Dedifferentiated amniotic fluid mesenchymal stem cell (primary cell): ENCODE results near the gene RAB9B.
A peak's percentile ranks its signal among the peaks of the same experiment; 100 is the strongest.

Source experiments
- DNase-seq: peaks from one replicate; pipeline ENCODE4 v3.0.0-alpha.2; 2016; ENCODE audit errors: extremely low spot score

RAB9B gene

GRCh38 chrX:103811858-103812257 lies 20.2 kb downstream of the RAB9B start:
- DNase-seq, result no peak

- DNase-seq, result no peak
Observed at GRCh38 chrX:103806862-103807474, 25.1 kb downstream of the RAB9B start.

- no peak for DNase-seq
Observed at GRCh38 chrX:103805860-103806259, 26.2 kb downstream of the RAB9B start.

- DNase-seq, result no peak
Observed at GRCh38 chrX:103800318-103800717, 31.7 kb downstream of the RAB9B start.

GRCh38 chrX:103797691-103798090 lies 34.4 kb downstream of the RAB9B start:
- no peak for DNase-seq

GRCh38 chrX:103794119-103794518 lies 37.9 kb downstream of the RAB9B start:
- no peak for DNase-seq

DNA sequence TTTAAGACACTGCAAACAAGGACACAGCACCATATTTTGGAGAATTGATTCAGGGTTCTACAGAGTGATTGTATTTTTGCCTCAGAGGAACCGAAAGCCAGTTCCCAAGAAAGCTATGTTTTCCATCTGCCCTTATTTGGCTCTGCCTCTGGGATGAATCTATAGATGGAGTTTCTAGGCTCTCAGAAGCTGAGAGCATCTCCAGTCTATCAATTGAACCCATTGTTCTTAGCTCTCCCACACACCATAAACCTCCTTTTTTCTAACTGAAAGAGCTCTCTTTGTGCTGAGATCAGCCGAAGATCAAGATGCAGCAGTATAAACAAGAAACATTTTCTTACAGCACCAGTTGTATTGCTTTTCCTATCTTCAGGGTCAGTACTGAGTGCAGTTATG lies 38.5 kb downstream of the RAB9B start:
- no peak for DNase-seq

DNA sequence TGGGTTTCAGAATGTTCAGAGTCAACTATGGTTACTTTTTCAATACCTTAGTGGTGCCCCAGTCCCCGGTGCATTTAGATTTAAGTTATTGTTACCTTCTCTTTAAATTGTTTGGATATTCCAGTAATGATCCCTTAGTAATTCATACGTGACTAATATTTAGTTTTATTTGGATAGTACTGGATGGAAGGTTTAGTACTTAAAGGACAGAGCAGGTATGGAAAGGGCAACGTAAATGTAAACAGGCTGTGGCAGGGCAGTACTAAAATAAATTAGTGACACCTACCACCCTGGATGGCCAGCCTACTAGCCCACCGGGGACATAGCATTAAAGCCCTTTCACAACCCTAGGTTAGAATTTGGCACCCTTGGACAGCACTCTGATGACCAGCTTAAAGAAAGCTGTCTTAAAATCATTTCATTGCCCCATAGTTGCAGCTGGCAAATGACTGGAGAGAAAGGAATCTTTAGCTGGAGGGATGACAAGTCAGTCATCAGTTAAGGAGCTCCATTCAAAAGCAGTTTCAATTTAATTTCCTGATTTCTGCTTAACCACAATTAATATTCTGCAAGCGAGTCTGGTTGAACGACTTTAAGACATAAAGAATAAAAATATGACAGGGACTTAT lies 39.0 kb downstream of the RAB9B start:
- DNase-seq, result peak; percentile 66

DNA sequence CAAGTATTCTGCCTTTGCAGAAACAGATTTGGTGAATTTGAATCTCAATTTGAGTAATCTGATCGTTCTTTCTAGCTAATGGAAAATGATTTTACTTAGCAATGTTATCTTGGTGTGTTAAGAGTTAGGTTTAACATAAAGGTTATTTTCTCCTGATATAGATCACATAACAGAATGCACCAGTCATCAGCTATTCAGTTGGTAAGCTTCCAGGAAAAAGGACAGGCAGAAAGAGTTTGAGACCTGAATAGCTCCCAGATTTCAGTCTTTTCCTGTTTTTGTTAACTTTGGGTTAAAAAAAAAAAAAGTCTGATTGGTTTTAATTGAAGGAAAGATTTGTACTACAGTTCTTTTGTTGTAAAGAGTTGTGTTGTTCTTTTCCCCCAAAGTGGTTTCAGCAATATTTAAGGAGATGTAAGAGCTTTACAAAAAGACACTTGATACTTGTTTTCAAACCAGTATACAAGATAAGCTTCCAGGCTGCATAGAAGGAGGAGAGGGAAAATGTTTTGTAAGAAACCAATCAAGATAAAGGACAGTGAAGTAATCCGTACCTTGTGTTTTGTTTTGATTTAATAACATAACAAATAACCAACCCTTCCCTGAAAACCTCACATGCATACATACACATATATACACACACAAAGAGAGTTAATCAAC lies 40.1 kb downstream of the RAB9B start:
- no peak for DNase-seq

- DNase-seq, result no peak
Observed at GRCh38 chrX:103791228-103791627, 40.8 kb downstream of the RAB9B start.

- DNase-seq, result no peak
Observed at GRCh38 chrX:103789004-103789403, 43.1 kb downstream of the RAB9B start.

DNA sequence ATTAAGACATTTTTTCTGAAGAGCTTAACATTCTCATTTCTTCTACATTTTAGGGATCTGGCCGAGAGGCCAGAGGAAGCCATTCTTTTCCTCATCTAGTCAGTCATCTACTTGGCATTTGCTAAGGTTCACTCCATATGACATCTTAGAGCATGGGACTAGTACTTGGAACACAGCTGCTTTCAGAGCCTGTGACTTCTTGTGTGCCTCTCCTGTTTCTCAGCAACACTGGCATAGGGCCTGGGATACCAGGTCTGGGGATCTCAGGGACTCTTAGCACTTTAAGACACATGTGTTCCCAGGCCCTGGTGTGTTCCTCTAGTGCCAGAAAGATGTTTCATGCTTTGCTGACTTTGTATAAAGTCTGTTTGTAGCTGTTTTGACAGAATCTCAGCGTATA lies 48.1 kb downstream of the RAB9B start:
- no peak for DNase-seq

DNA sequence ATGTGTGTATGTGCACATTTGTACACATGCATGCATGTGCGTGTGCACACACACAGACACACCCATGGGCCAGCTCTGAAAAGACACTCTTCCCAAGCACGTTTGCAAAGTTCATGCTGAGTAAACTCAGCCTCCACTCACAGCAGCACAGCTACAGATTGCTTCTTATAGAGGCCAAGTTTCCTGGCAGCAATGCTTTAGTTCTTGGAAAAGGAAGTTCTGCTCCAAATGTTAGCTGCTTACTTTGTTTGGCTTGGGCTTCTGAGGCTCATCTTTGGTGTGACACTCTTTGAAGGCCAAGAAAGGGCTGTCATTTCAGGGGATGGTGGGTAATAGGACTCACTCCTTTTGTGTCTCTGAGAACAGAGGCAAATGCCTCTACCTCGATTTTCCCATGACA lies 48.9 kb downstream of the RAB9B start:
- no peak for DNase-seq

DNA sequence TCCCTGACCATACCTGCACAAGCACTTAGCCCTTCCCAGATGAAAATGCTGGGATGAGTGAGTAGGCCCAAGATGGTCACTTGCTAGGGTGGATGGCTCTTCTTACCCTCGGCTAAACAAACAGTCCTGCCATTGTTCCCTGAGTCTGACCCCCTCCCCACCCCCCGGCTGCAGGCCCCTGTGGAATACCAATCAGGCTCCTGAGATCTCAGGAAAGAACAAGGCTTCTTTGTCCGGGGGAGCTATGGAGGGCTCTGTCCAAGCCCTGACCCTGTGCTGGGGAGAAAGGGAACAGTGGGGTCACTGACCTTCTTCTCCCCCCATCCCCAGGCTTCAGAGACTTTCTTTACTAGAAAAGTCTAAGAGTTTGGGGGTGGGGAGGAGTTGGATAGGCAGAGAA lies 49.4 kb downstream of the RAB9B start:
- no peak for DNase-seq

- DNase-seq, result no peak
Observed at GRCh38 chrX:103781706-103782105, 50.4 kb downstream of the RAB9B start.

DNA sequence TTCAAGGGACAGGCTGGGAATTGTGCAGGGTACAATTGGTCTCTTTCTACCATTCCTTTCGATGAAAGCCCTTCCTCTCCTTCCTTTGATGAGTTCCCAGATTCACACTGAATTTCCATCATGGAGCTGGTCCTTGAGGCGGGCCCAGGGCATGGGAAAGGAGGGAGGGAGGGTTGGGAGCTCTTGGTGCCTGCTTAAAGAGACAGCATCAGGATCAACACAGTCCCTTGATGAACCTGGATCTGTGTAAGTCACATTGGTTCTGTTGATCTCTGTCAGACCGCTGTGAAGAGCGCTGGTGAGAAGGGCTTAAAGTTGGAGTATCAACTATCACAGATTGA lies 51.0 kb downstream of the RAB9B start:
- DNase-seq, result no peak

DNA sequence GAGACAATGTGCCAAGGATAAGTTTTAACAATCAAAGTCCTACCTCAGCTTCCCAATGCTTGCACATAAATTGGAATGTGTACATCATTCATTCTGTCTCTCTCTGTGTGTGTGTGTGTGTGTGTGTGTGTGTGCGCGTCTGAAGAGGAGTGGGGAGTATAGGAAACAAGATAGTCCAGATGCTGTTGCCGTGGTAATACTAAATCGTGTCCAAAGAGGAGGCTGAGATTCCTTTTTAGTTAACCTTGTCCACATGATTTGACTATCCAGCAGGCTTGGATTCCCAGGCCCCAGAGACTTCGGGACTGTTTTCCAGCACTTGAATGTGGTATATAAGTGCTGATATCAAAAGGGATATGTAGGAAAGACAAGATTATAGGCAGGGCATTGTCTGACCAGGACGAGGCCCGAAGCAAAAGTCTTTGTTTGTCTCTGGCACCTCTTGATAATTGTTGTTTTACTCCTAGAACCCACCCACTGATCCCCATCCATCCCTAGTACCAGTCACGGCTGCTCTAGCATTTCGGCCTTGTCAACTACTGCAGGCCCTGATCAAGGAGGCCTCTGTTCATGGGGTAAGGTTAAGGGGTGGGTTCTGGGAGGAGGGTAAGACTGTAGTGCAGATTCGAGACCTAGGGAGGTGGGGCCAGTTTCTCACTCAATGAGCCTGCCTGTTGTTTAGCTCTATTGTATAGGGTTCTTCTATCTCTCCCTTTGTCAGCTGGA lies 51.6 kb downstream of the RAB9B start:
- DNase-seq, result no peak

DNA sequence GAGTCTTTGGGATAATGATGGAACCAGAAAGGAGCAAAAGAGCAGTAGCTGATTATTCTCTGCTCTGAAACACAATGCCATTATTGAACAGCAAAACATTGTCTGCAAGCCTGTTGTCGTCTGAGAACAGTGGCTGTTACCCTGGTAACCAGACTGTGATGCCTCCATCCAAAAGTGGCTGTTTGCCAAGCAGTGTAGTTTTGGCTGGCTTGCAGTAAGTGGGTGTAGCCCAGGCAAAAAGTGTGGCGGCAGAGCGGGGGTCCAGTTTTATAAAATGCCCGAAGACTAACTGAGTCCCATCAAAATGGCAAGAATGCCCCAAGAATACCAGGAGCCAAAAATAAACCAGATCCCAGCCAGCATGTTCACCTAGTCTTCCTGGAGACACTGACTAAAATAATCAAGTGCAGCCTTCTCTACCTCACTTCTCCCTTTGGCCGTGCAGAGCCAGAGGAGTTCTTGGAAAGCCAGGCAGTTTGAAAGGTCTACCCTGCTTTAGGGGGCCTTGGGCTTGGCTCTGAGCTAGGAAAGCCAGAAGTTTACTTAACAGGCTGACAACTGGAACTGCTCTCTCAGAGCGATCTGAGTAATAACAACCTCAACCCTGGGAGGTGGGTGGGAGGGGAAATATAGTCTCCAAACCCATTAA lies 52.8 kb downstream of the RAB9B start:
- DNase-seq, result no peak

- no peak for DNase-seq
Observed at GRCh38 chrX:103776546-103776945, 55.5 kb downstream of the RAB9B start, which contains the start of gene PLP1. PLP1 (plus strand) TSS chrX:103776840; CDS start chrX:103776996, 156 bp downstream.

- no peak for DNase-seq
Observed at GRCh38 chrX:103774070-103774642, 57.9 kb downstream of the RAB9B start.

DNA sequence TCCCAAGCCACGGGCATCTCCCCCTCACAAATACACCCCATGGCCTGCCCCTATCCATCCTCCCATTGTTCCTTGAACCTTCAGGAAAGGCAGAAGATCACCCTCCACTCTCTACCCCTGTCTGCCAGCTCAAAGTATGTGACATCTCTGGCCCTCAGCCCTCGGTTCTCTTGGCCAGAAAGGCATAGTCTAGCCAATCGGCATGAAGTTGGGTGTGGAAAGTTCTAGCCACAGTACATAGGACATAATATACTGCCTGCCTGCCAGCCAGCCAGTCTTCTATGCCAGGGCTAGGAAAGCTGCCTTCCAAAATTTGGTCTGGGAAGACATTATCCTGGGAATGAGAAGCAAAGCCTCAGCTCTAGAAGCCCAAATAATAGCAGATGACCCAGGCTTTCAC lies 58.6 kb downstream of the RAB9B start:
- DNase-seq, result no peak
